Activated naive CD4-positive, alpha-beta T cell treated with anti-CD3 and anti-CD28 coated beads, Interleukin-2, amount 10 ng/mL, durations not matched to agents 7 days and 5 days (primary cell): ENCODE results near the gene ZDHHC7.

ENCODE experiments used
- CTCF ChIA-PET: fragments of 350-600 bp; sonication (Branson Sonifier 250); formaldehyde crosslinking; loops from one replicate; lab custom pipeline; 2021; ENCODE audit warnings: antibody characterized with exemption; lab: Charles Lee
- DNase-seq: peaks from one replicate; pipeline ENCODE4 v3.0.0-alpha.2; 2020
- H3K27ac Mint-ChIP-seq: one replicate; pipeline ENCODE4 v1.8.0; 2021; ENCODE audit warnings: mild to moderate bottlenecking, moderate library complexity, mixed read lengths
- H3K27me3 Mint-ChIP-seq: one replicate; pipeline ENCODE4 v1.8.0; 2021; ENCODE audit warnings: mild to moderate bottlenecking, mixed read lengths
- H3K36me3 Mint-ChIP-seq: one replicate; pipeline ENCODE4 v1.8.0; 2021; ENCODE audit warnings: mixed read lengths
- H3K4me1 Mint-ChIP-seq: one replicate; pipeline ENCODE4 v1.8.0; 2021; ENCODE audit warnings: mixed read lengths
- H3K4me3 Mint-ChIP-seq: one replicate; pipeline ENCODE4 v1.8.0; 2021; ENCODE audit warnings: mild to moderate bottlenecking, moderate library complexity, mixed read lengths
- H3K9me3 Mint-ChIP-seq: one replicate; pipeline ENCODE4 v1.8.0; 2021; ENCODE audit warnings: mixed read lengths

The ZDHHC7 gene

GRCh38 chr16:84986879-84987278 is 24.5 kb downstream of the ZDHHC7 start:
- Mint-ChIP-seq H3K4me1 (peaks cover 3% of the 10 kb centered on the region), H3K4me3 (no peak overlapping the region), H3K36me3 (peaks cover 27% of the 10 kb centered on the region), H3K27me3 (no peaks in the 10 kb centered on the region), H3K27ac (no peak overlapping the region), H3K9me3 (no peaks in the 10 kb centered on the region)
- no peak for DNase-seq
- CTCF ChIA-PET, result no interaction called here

DNA sequence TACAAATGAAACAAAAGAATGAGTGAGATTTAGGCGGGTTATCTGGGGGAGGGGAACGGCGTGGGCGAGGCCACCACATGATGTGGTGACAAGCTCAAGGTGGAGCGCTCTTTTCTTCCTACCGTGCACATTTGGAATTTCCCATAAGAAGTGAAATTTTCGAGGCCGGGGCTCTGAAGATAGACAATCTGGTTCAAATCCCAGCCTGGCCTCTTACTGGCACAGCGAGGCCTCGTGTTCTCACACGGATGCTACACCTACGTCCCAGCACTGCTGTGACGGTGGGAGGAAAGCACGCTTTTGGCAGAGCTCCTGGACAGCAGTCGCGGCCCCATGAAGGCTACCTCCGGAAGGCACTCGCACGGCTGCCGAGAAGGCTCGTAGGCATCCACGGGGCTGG is 25.2 kb downstream of the ZDHHC7 start:
- DNase-seq, result no peak
- Mint-ChIP-seq H3K36me3 (peaks cover 30% of the 10 kb centered on the region), H3K4me3 (no peak overlapping the region), H3K27ac (no peak overlapping the region), H3K9me3 (no peaks in the 10 kb centered on the region), H3K27me3 (no peaks in the 10 kb centered on the region), H3K4me1 (peaks cover 3% of the 10 kb centered on the region)
- CTCF ChIA-PET, result no interaction called here

- DNase-seq, result no peak
- peaks cover 36% of the 10 kb centered on the region for H3K36me3 Mint-ChIP-seq
- no peak overlapping the region for H3K4me3 Mint-ChIP-seq
- H3K4me1 Mint-ChIP-seq, result peaks cover 3% of the 10 kb centered on the region
- CTCF ChIA-PET, result no interaction called here
- no peaks in the 10 kb centered on the region for H3K27me3 Mint-ChIP-seq
- no peak overlapping the region for H3K27ac Mint-ChIP-seq
- no peaks in the 10 kb centered on the region for H3K9me3 Mint-ChIP-seq
Measured at GRCh38 chr16:84985079-84986065, 26.0 kb downstream of the ZDHHC7 start.

- DNase-seq, result peak; percentile 27
Measured at GRCh38 chr16:84982434-84982833, 28.9 kb downstream of the ZDHHC7 start.

DNA sequence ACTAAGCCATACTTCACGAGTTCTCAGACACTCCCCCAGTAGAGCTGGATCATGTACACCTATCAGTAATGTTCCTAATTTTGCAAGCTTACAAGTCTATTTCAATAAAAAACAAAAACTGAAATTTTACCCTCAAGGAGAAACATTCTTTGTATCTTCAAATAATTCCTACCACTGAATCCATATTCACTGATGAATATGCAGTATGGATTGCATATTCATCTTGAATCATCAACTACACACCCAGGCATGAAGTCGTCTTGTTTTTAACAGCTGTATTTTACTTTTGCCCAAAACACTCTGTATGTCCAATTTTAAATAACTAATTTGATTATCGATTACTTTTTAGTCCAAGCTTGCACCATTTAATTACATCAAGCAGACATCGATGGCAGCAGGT is 31.8 kb downstream of the ZDHHC7 start:
- Mint-ChIP-seq H3K4me3 (no peak overlapping the region), H3K36me3 (peaks cover 44% of the 10 kb centered on the region), H3K27ac (no peak overlapping the region), H3K9me3 (no peaks in the 10 kb centered on the region), H3K4me1 (no peaks in the 10 kb centered on the region), H3K27me3 (no peaks in the 10 kb centered on the region)
- CTCF ChIA-PET, result interaction anchor here (2.0 kb wide), 1 partner anchor 8 kb away, joined by 7 read pairs; no protein-coding TSS in a partner anchor
- no peak for DNase-seq

More at GRCh38 chr16:84982434-84982833, 28.9 kb downstream of the ZDHHC7 start:
- H3K4me3 Mint-ChIP-seq, result no peak overlapping the region
- peaks cover 3% of the 10 kb centered on the region for H3K4me1 Mint-ChIP-seq
- CTCF ChIA-PET, result interaction anchor here (1.9 kb wide), 1 partner anchor 11 kb away, joined by 8 read pairs; no protein-coding TSS in a partner anchor
- no peaks in the 10 kb centered on the region for H3K27me3 Mint-ChIP-seq
- no peak overlapping the region for H3K27ac Mint-ChIP-seq
- no peaks in the 10 kb centered on the region for H3K9me3 Mint-ChIP-seq
- H3K36me3 Mint-ChIP-seq, result peaks cover 38% of the 10 kb centered on the region

- Mint-ChIP-seq H3K27ac (no peak overlapping the region), H3K4me1 (no peaks in the 10 kb centered on the region), H3K36me3 (peaks cover 48% of the 10 kb centered on the region), H3K9me3 (no peaks in the 10 kb centered on the region), H3K4me3 (no peak overlapping the region), H3K27me3 (no peaks in the 10 kb centered on the region)
- CTCF ChIA-PET, result interaction anchor here (0.9 to 2.2 kb wide), 3 partner anchors 24 to 223 kb away, joined by 3 to 7 read pairs (median 4); no protein-coding TSS in a partner anchor
- DNase-seq, result no peak
Measured at GRCh38 chr16:84976644-84977400, 34.5 kb downstream of the ZDHHC7 start.

- H3K36me3 Mint-ChIP-seq, result peaks cover 39% of the 10 kb centered on the region
Measured at GRCh38 chr16:84975522-84975921, 35.8 kb downstream of the ZDHHC7 start.

DNA sequence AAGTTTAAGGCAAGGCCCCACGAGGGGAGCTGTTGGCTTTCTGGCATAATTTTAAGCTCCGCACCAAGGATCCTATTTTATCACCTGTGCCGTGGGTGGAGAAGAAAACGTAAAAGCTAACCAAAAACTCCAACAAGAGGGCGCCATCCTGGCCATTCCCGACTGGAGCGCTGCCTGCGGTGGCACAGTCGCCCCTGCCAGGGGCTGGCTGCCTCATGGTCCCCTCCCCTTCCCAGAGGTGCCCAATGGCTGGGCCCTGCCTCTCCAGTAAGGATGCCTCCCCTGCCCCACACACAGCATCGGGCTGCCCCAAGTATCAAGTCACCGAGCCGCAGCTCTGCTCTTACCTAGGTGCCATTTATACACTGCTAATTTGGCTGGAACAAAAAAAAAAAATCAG is 36.3 kb downstream of the ZDHHC7 start:
- no peaks in the 10 kb centered on the region for H3K9me3 Mint-ChIP-seq
- peaks cover 7% of the 10 kb centered on the region for H3K27me3 Mint-ChIP-seq
- H3K27ac Mint-ChIP-seq, result no peak overlapping the region
- CTCF ChIA-PET, result interaction anchor here (1.2 to 1.4 kb wide), 2 partner anchors 23 to 112 kb away, joined by 3 to 4 read pairs; no protein-coding TSS in a partner anchor
- H3K4me1 Mint-ChIP-seq, result peaks cover 4% of the 10 kb centered on the region
- no peak for DNase-seq
- no peak overlapping the region for H3K4me3 Mint-ChIP-seq
- H3K36me3 Mint-ChIP-seq, result peaks cover 36% of the 10 kb centered on the region

More at GRCh38 chr16:84975522-84975921, 35.8 kb downstream of the ZDHHC7 start:
- Mint-ChIP-seq H3K9me3 (no peaks in the 10 kb centered on the region), H3K4me3 (no peak overlapping the region), H3K27ac (no peak overlapping the region), H3K4me1 (peaks cover 2% of the 10 kb centered on the region), H3K27me3 (peaks cover 2% of the 10 kb centered on the region)
- no peak for DNase-seq
- CTCF ChIA-PET, result interaction anchor here (1.2 to 2.2 kb wide), 3 partner anchors 23 to 222 kb away, joined by 3 to 7 read pairs (median 4); no protein-coding TSS in a partner anchor

DNA sequence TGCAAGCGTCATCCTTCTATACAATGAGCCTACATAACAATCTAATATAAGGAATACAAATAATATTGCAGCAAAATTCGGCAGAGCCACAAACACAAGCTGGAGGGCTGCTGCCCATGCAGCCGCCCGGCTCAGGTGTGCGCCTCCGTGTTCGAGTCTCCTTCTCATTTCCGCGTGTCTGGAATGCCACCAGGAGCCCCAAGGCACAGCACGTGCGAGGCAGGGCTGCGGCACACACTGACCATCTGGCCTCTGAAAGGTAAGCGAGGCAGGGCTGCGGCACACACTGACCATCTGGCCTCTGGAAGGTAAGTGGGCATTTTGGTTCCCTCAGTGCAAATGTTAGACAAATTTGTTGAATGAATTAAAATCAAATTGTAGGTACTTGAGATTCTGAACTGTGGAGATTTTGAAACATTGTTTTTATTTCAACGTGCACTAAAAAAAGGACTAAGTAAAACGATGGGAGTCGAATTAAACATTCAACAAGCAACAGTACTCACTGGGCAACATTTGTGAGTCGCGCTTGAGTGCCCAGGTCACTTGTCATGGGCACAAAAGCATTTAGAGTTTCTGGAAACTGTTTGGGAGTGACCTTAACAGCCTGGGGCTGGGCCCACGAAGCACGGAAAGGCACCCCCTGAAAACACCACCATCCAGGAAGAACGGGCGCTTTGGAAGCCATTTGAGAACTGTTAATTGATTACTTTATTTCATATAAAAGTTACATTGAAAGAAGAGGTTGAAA is 37.4 kb downstream of the ZDHHC7 start:
- Mint-ChIP-seq H3K9me3 (no peaks in the 10 kb centered on the region), H3K4me3 (no peak overlapping the region), H3K4me1 (peaks cover 4% of the 10 kb centered on the region), H3K27ac (no peak overlapping the region), H3K27me3 (peaks cover 14% of the 10 kb centered on the region), H3K36me3 (peaks cover 29% of the 10 kb centered on the region)
- CTCF ChIA-PET, result interaction anchor here (0.9 kb wide), 1 partner anchor 235 kb away, joined by 3 read pairs; no protein-coding TSS in a partner anchor
- no peak for DNase-seq

GRCh38 chr16:84973236-84973635 is 38.1 kb downstream of the ZDHHC7 start:
- Mint-ChIP-seq H3K4me1 (peaks cover 4% of the 10 kb centered on the region), H3K36me3 (peaks cover 29% of the 10 kb centered on the region), H3K4me3 (no peak overlapping the region), H3K27me3 (peaks cover 14% of the 10 kb centered on the region), H3K9me3 (no peaks in the 10 kb centered on the region), H3K27ac (no peak overlapping the region)
- CTCF ChIA-PET, result interaction anchor here (0.8 to 3.3 kb wide), 4 partner anchors 16 to 235 kb away, joined by 3 to 60 read pairs (median 3); no protein-coding TSS in a partner anchor
- DNase-seq, result no peak

GRCh38 chr16:84970447-84971127 is 40.7 kb downstream of the ZDHHC7 start:
- Mint-ChIP-seq H3K4me3 (no peak overlapping the region), H3K9me3 (peaks cover 6% of the 10 kb centered on the region), H3K36me3 (peaks cover 9% of the 10 kb centered on the region), H3K27me3 (peaks cover 24% of the 10 kb centered on the region), H3K4me1 (peaks cover 4% of the 10 kb centered on the region), H3K27ac (no peak overlapping the region)
- peak; percentile 84 for DNase-seq
- CTCF ChIA-PET, result interaction anchor here (0.8 to 4.9 kb wide), 27 partner anchors 9 to 348 kb away, joined by 3 to 60 read pairs (median 4); no protein-coding TSS in a partner anchor

GRCh38 chr16:84967828-84968227 is 43.5 kb downstream of the ZDHHC7 start:
- Mint-ChIP-seq H3K4me1 (peaks cover 4% of the 10 kb centered on the region), H3K4me3 (no peak overlapping the region), H3K27me3 (peaks cover 38% of the 10 kb centered on the region), H3K9me3 (peaks cover 9% of the 10 kb centered on the region), H3K27ac (no peak overlapping the region), H3K36me3 (no peaks in the 10 kb centered on the region)
- no peak for DNase-seq
- CTCF ChIA-PET, result interaction anchor here (1.0 to 5.1 kb wide), 5 partner anchors 13 to 221 kb away, joined by 3 to 39 read pairs (median 4); no protein-coding TSS in a partner anchor
